HEK293 (cell line): ENCODE measurements around the gene NUDT21.

Experiments
- CTCF ChIA-PET: fragments of 350-600 bp; formaldehyde crosslinking; extraction: SDS; loops from one replicate; lab custom pipeline; 2021; ENCODE audit warnings: antibody characterized with exemption; lab: Yijun Ruan, JAX
- POLR2A ChIA-PET: fragments of 300-600 bp; formaldehyde crosslinking; extraction: SDS; loops from one replicate; lab custom pipeline; 2020; ENCODE audit warnings: antibody characterized with exemption, inconsistent platforms; lab: Yijun Ruan, JAX
- H3K27ac ChIP-seq: fragments of 200-500 bp; sonication (Bioruptor generic); 2 replicates; pipeline ENCODE4 v1.5.1; 2014; ENCODE audit warnings: low read depth, low read length, control low read depth, inconsistent platforms; ENCODE audit errors: extremely low read depth
- H3K36me3 ChIP-seq, 2 experiments: fragments of 200-500 bp in 1 of 2; sonication (Bioruptor generic) in 1 of 2; 1 replicate in 1 of 2; 2 replicates in 1 of 2; pipeline ENCODE4 v1.5.1; 2014 to 2017; ENCODE audit warnings: inconsistent platforms in 2 of 2, low read length in 2 of 2; ENCODE audit not compliant: control insufficient read depth in 2 of 2, insufficient read depth in 1 of 2
- H3K4me1 ChIP-seq: fragments of 200-500 bp; sonication (Bioruptor generic); 2 replicates; pipeline ENCODE4 v1.5.1; 2014; ENCODE audit warnings: mild to moderate bottlenecking, low read length, inconsistent platforms; ENCODE audit not compliant: control insufficient read depth, insufficient read depth
- H3K4me3 ChIP-seq: 2 replicates; pipeline ENCODE4 v1.5.1; 2011; ENCODE audit warnings: low read depth, mild to moderate bottlenecking, control low read depth, low read length, moderate library complexity
- H3K9me3 ChIP-seq: fragments of 200-500 bp; sonication (Bioruptor generic); 2 replicates; pipeline ENCODE4 v1.5.1; 2014; ENCODE audit warnings: low read depth, low read length, inconsistent platforms; ENCODE audit not compliant: control insufficient read depth, insufficient read depth
- GLIS1 ChIP-seq: fragments of 450-650 bp; formaldehyde crosslinking; IDR thresholded peaks from 2 replicates; pipeline ENCODE4 v1.5.1; 2016; ENCODE audit warnings: missing biosample characterization, missing genetic modification characterization
- HOXA7 ChIP-seq: sonication (generic); formaldehyde crosslinking; IDR thresholded peaks from 2 replicates; pipeline ENCODE4 v1.8.1; 2022; ENCODE audit warnings: missing genetic modification reagents, borderline replicate concordance
- KLF1 ChIP-seq: fragments of 450-650 bp; formaldehyde crosslinking; IDR thresholded peaks from 2 replicates; pipeline ENCODE4 v1.5.1; 2016; ENCODE audit warnings: missing biosample characterization, missing genetic modification characterization
- KLF7 ChIP-seq: fragments of 450-650 bp; formaldehyde crosslinking; IDR thresholded peaks from 2 replicates; pipeline ENCODE4 v1.5.1; 2016; ENCODE audit warnings: missing biosample characterization, missing genetic modification characterization, borderline replicate concordance
- KLF9 ChIP-seq: fragments of 450-650 bp; formaldehyde crosslinking; IDR thresholded peaks from 2 replicates; pipeline ENCODE4 v1.5.1; 2016; ENCODE audit warnings: missing biosample characterization, missing genetic modification characterization, low read depth
- ZBTB20 ChIP-seq: fragments of 450-650 bp; formaldehyde crosslinking; IDR thresholded peaks from 2 replicates; pipeline ENCODE4 v1.5.1; 2016; ENCODE audit warnings: missing biosample characterization, missing genetic modification characterization
- ZBTB48 ChIP-seq: fragments of 450-650 bp; formaldehyde crosslinking; IDR thresholded peaks from 2 replicates; pipeline ENCODE4 v1.5.1; 2016; ENCODE audit warnings: missing biosample characterization, missing genetic modification characterization
- ZNF10 ChIP-seq: fragments of 450-650 bp; formaldehyde crosslinking; IDR thresholded peaks from 2 replicates; pipeline ENCODE4 v1.5.1; 2017; ENCODE audit warnings: missing biosample characterization, missing genetic modification characterization
- ZNF148 ChIP-seq: fragments of 450-650 bp; formaldehyde crosslinking; IDR thresholded peaks from 2 replicates; pipeline ENCODE4 v1.5.0; 2017; ENCODE audit warnings: missing biosample characterization, missing genetic modification characterization, borderline replicate concordance
- ZNF155 ChIP-seq: fragments of 450-650 bp; formaldehyde crosslinking; IDR thresholded peaks from 2 replicates; pipeline ENCODE4 v1.5.1; 2016; ENCODE audit warnings: missing biosample characterization, missing genetic modification characterization
- ZNF175 ChIP-seq: fragments of 450-650 bp; formaldehyde crosslinking; IDR thresholded peaks from 2 replicates; pipeline ENCODE4 v1.5.1; 2016; ENCODE audit warnings: missing biosample characterization, missing genetic modification characterization
- ZNF202 ChIP-seq: fragments of 450-650 bp; formaldehyde crosslinking; IDR thresholded peaks from 2 replicates; pipeline ENCODE4 v1.5.1; 2016; ENCODE audit warnings: missing biosample characterization, missing genetic modification characterization, borderline replicate concordance
- ZNF221 ChIP-seq: fragments of 450-650 bp; formaldehyde crosslinking; IDR thresholded peaks from 2 replicates; pipeline ENCODE4 v1.5.1; 2017; ENCODE audit warnings: missing biosample characterization, missing genetic modification characterization, borderline replicate concordance
- ZNF248 ChIP-seq: fragments of 450-650 bp; formaldehyde crosslinking; IDR thresholded peaks from 2 replicates; pipeline ENCODE4 v1.5.1; 2017; ENCODE audit warnings: missing biosample characterization, missing genetic modification characterization
- ZNF37A ChIP-seq: fragments of 450-650 bp; IDR thresholded peaks from 2 replicates; pipeline ENCODE4 v1.5.1; 2018; ENCODE audit warnings: missing biosample characterization, missing genetic modification characterization
- ZNF391 ChIP-seq: fragments of 450-650 bp; formaldehyde crosslinking; IDR thresholded peaks from 2 replicates; pipeline ENCODE4 v1.5.1; 2016; ENCODE audit warnings: low read depth, missing biosample characterization, missing genetic modification characterization, borderline replicate concordance
- ZNF416 ChIP-seq: fragments of 450-650 bp; formaldehyde crosslinking; IDR thresholded peaks from 2 replicates; pipeline ENCODE4 v1.5.1; 2016; ENCODE audit warnings: missing biosample characterization, missing genetic modification characterization
- ZNF514 ChIP-seq: fragments of 450-650 bp; formaldehyde crosslinking; IDR thresholded peaks from 2 replicates; pipeline ENCODE4 v1.5.1; 2016; ENCODE audit warnings: missing biosample characterization, missing genetic modification characterization
- ZNF585B ChIP-seq: fragments of 450-650 bp; formaldehyde crosslinking; IDR thresholded peaks from 2 replicates; pipeline ENCODE4 v1.5.1; 2016; ENCODE audit warnings: missing biosample characterization, missing genetic modification characterization
- ZNF610 ChIP-seq: fragments of 450-650 bp; formaldehyde crosslinking; IDR thresholded peaks from 2 replicates; pipeline ENCODE4 v1.5.1; 2016; ENCODE audit warnings: missing biosample characterization, missing genetic modification characterization, borderline replicate concordance
- ZNF677 ChIP-seq: fragments of 450-650 bp; IDR thresholded peaks from 2 replicates; pipeline ENCODE4 v1.5.0; 2018; ENCODE audit warnings: missing biosample characterization, mild to moderate bottlenecking, missing genetic modification characterization, moderate library complexity
- ZNF747 ChIP-seq: fragments of 450-650 bp; formaldehyde crosslinking; IDR thresholded peaks from 2 replicates; pipeline ENCODE4 v1.5.1; 2016; ENCODE audit warnings: missing biosample characterization, missing genetic modification characterization
- ZNF768 ChIP-seq: fragments of 450-650 bp; formaldehyde crosslinking; IDR thresholded peaks from 2 replicates; pipeline ENCODE4 v1.5.1; 2018; ENCODE audit warnings: missing biosample characterization, mild to moderate bottlenecking, missing genetic modification characterization
- ZNF776 ChIP-seq: fragments of 450-650 bp; formaldehyde crosslinking; IDR thresholded peaks from 2 replicates; pipeline ENCODE4 v1.5.0; 2017; ENCODE audit warnings: missing biosample characterization, missing genetic modification characterization, borderline replicate concordance
- ZXDB ChIP-seq: fragments of 450-650 bp; formaldehyde crosslinking; IDR thresholded peaks from 2 replicates; pipeline ENCODE4 v1.5.1; 2016; ENCODE audit warnings: missing biosample characterization, missing genetic modification characterization
- TF ChIP-seq, protein P1 (sequence below): fragments of 450-650 bp; formaldehyde crosslinking; IDR thresholded peaks from 2 replicates; pipeline ENCODE4 v1.5.1; 2016; ENCODE audit warnings: missing biosample characterization, missing genetic modification characterization
- TF ChIP-seq, protein P2 (sequence below): fragments of 450-650 bp; formaldehyde crosslinking; IDR thresholded peaks from 2 replicates; pipeline ENCODE4 v1.5.1; 2016; ENCODE audit warnings: missing biosample characterization, missing genetic modification characterization, low read depth

Gene NUDT21

GRCh38 chr16:56409195-56409594 lies 41.9 kb downstream of the NUDT21 start:
- POLR2A ChIA-PET: no interaction called here
- H3K27ac ChIP-seq: no peak overlapping the region
- no peak overlapping the region for H3K4me3 ChIP-seq
- H3K4me1 ChIP-seq: no peaks in the 10 kb centered on the region
- no peaks in the 10 kb centered on the region for H3K9me3 ChIP-seq
- CTCF ChIA-PET: no interaction called here
- TF ChIP-seq ZNF37A (tag by site-specific recombination): no peak
- no peak for TF ChIP-seq ZNF776
- TF ChIP-seq ZNF768 (tag by site-specific recombination): no peak
- TF ChIP-seq ZNF175 (tag by site-specific recombination): no peak
- no peak for TF ChIP-seq ZNF677 (tag by site-specific recombination)
- no peak for TF ChIP-seq ZBTB48 (tag by site-specific recombination)
- TF ChIP-seq ZNF155 (tag by site-specific recombination): no peak
- TF ChIP-seq ZNF514 (tag by site-specific recombination): no peak
- TF ChIP-seq ZNF747 (tag by site-specific recombination): no peak
- H3K36me3 ChIP-seq: peaks cover 18 to 72% of the 10 kb centered on the region in 2 experiments; a peak in 2 of 3 replicates

GRCh38 chr16:56408379-56409098 lies 42.6 kb downstream of the NUDT21 start:
- H3K4me3 ChIP-seq: no peak overlapping the region
- POLR2A ChIA-PET: no interaction called here
- CTCF ChIA-PET: no interaction called here

GRCh38 chr16:56405977-56406672 lies 45.0 kb downstream of the NUDT21 start:
- H3K9me3 ChIP-seq: no peaks in the 10 kb centered on the region
- TF ChIP-seq ZNF391: no peak
- TF ChIP-seq ZNF148 (tag by site-specific recombination): no peak
- TF ChIP-seq, protein P1, sequence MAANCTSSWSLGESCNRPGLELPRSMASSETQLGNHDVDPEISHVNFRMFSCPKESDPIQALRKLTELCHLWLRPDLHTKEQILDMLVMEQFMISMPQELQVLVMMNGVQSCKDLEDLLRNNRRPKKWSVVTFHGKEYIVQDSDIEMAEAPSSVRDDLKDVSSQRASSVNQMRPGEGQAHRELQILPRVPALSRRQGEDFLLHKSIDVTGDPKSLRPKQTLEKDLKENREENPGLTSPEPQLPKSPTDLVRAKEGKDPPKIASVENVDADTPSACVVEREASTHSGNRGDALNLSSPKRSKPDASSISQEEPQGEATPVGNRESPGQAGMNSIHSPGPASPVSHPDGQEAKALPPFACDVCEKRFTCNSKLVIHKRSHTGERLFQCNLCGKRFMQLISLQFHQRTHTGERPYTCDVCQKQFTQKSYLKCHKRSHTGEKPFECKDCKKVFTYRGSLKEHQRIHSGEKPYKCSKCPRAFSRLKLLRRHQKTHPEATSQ (tag by site-specific recombination): no peak
- TF ChIP-seq KLF9 (tag by site-specific recombination): no peak
- TF ChIP-seq ZXDB (tag by site-specific recombination): no peak
- no peak for TF ChIP-seq GLIS1 (tag by site-specific recombination)
- TF ChIP-seq, protein P2, sequence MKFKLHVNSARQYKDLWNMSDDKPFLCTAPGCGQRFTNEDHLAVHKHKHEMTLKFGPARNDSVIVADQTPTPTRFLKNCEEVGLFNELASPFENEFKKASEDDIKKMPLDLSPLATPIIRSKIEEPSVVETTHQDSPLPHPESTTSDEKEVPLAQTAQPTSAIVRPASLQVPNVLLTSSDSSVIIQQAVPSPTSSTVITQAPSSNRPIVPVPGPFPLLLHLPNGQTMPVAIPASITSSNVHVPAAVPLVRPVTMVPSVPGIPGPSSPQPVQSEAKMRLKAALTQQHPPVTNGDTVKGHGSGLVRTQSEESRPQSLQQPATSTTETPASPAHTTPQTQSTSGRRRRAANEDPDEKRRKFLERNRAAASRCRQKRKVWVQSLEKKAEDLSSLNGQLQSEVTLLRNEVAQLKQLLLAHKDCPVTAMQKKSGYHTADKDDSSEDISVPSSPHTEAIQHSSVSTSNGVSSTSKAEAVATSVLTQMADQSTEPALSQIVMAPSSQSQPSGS: no peak
- no peak for TF ChIP-seq ZNF610
- TF ChIP-seq ZNF202 (tag by site-specific recombination): no peak
- TF ChIP-seq KLF7: no peak
- TF ChIP-seq ZNF248 (tag by site-specific recombination): no peak
- CTCF ChIA-PET: no interaction called here
- POLR2A ChIA-PET: no interaction called here
- H3K4me1 ChIP-seq: no peaks in the 10 kb centered on the region
- H3K36me3 ChIP-seq: peaks cover 25 to 71% of the 10 kb centered on the region in 2 experiments; a peak in 2 of 3 replicates
- no peak overlapping the region for H3K27ac ChIP-seq
- H3K4me3 ChIP-seq: no peak overlapping the region

More at GRCh38 chr16:56408379-56409098, 42.6 kb downstream of the NUDT21 start:
- Histone ChIP-seq H3K9me3 (no peaks in the 10 kb centered on the region), H3K27ac (no peak overlapping the region), H3K36me3 (peaks cover 18 to 72% of the 10 kb centered on the region in 2 experiments; a peak in 2 of 3 replicates), H3K4me1 (no peaks in the 10 kb centered on the region)
- TF ChIP-seq HOXA7 (CRISPR knock-in tag) (no peak), ZNF10 (tag by site-specific recombination) (no peak), ZNF221 (tag by site-specific recombination) (no peak), KLF9 (tag by site-specific recombination) (no peak), KLF1 (tag by site-specific recombination) (no peak), ZNF776 (no peak), ZNF585B (no peak), ZBTB20 (tag by site-specific recombination) (no peak), ZNF416 (tag by site-specific recombination) (no peak)
